GM21381 (cell line): ENCODE results near the gene KLHL2.
A peak's percentile ranks its signal among the peaks of the same experiment; 100 is the strongest.

ENCODE experiments used
- ATAC-seq: cut with Tn5 transposase; IDR thresholded peaks from one replicate; pipeline ENCODE4 v1.9.1; 2021; ENCODE audit warnings: mild to moderate bottlenecking, moderate library complexity; ENCODE audit not compliant: unreplicated experiment

KLHL2 gene

GRCh38 chr4:165286619-165287340 lies 79.4 kb downstream of the KLHL2 start:
- ATAC-seq, result peak; percentile 71

DNA sequence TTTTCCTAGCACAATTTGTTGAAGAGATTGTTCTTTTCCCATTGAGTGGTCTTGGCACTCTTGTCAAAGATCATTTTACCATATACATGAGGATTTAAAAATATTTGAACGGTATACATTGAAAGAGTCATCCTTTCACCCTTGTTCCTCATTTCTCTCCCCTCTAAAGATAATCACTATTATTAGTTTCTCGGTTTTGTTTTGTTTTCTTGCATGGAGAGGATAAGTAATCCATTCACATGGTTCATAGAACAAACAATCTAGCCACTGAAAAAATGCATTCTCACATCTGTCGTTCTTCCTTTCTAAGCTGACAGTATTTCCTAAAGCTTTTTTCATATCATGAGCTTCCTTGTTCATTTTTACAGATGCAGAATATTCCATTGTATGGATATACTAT lies 80.9 kb downstream of the KLHL2 start:
- ATAC-seq, result peak; percentile 66

GRCh38 chr4:165288639-165289422 lies 81.5 kb downstream of the KLHL2 start:
- ATAC-seq, result peak; percentile 34

DNA sequence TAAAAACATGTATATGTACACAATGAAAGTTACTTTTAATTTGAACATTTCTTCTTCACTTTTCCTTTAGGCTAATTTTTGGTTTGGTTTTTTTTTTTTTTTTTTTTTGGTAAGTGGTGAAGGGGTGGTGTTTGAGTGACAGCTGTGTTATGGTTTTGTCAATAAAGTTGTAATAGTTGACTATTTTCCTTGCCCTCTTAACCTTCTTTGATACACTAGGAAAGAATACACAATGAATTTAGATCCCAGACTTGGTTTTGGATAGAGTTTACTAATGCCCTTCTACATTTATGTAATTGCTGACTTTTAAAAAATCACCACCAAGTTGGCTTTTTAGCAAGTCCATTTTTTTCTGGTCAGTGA lies 82.0 kb downstream of the KLHL2 start:
- ATAC-seq, result no peak

DNA sequence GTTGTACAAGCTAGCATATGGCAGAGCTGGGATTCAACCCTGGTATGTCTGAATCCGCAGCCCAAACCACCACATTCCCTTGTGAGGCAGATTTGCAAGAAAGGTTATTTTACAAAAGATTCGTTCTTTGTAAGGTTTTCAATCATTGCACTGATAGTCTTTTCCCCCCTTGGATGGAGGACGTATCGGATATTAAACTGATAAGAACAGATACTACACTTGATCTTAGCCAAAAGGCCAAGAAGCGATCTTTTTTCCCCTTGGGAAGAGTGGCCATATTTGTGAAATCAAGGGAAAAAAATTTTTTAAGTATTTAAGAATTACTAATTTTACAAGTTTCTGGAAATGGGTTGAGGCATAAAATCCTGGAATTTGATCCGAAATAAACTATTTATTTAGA lies 85.7 kb downstream of the KLHL2 start:
- no peak for ATAC-seq

DNA sequence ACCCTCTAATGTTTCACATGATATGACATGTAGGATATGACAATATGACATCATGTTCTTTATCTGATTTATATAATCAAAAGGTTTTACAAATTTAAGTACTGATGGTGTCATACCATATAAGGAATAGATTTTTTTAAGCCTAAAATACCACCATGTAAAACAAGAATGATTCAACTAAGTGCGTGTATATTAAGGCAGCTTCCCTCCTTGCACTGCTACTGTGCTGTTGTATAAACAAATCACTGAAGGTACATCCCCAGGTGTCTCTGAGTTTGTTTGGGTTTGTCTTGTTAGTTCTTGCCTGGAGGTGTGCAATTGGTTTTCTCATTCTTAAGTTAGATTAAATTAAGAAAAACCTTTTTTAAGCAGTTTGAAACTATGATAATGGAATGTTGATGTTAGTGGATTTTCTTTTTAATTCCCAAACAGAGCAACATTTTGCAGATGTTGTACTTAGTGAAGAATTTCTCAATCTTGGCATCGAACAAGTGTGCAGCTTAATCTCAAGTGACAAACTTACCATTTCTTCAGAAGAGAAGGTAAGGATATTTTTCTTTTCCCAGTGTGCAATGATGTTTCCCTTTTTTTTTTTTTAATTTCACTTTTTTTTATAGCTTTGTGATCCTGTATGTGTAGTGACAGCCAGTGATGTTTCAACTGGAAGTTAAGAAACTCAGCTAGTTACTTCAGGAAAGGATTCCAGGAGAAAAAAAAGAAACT lies 86.7 kb downstream of the KLHL2 start:
- ATAC-seq, result no peak

DNA sequence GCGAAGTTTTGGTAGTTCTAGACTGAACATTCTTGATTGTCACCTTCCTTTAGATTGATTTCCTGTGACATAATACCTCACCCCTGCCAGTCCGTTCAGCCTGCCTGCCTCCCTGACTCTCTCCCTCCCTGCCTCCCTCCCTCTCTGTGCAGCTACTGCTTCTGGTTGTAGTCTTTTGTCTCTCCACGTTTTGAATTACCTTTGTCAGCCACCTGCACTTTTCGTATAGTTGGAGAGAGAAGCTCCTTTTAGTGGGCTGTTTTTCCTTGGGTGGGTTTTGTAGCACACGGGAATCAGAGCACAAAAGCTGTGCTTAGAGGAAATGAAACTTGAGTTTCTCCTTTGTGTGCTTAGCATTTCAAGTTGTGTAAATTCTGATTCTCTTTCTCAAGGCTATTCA lies 87.5 kb downstream of the KLHL2 start:
- peak; percentile 95 for ATAC-seq

DNA sequence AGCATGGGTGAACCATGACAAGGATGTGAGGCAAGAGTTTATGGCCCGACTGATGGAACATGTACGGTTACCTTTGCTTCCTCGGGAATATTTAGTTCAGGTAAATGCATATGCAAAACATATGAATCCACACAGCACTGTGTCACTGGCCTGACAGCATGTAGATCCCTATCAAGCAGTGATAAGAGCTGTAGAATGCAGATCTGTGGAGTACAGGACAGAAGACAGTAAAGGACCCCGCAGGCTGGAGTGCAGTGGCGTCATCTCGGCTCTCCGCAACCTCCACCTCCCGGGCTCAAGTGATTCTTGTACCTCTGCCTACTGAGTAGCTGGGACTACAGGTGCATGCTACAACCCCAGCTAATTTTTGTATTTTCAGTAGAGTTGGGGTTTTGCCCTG lies 90.3 kb downstream of the KLHL2 start:
- no peak for ATAC-seq

DNA sequence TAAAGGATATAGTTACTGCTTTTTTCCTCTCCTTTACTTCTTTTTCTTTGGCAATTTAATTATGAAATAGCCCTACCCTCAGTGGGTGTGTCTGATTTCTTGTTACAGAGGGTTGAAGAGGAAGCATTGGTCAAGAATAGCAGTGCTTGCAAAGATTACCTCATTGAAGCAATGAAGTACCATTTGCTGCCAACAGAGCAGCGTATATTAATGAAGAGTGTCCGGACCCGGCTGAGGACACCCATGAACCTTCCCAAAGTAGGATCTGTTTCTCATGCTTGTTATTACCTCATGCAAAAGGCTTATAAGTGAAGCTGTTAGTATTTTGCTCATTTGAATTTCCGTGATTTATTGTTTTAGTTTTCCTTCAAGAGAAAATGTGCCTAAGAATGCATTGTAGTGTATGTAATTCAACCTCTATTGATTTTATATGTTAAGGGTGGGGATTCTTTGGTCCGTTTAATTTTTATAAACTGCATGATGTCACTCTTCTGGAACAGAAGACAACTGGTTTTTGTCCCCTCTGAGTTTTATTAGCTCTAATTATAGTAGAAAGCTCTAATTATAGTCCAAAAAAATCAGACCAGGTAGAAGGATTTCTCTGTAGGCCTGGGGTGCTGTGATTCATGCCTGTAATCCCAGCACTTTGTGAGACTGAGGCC lies 92.2 kb downstream of the KLHL2 start:
- no peak for ATAC-seq

DNA sequence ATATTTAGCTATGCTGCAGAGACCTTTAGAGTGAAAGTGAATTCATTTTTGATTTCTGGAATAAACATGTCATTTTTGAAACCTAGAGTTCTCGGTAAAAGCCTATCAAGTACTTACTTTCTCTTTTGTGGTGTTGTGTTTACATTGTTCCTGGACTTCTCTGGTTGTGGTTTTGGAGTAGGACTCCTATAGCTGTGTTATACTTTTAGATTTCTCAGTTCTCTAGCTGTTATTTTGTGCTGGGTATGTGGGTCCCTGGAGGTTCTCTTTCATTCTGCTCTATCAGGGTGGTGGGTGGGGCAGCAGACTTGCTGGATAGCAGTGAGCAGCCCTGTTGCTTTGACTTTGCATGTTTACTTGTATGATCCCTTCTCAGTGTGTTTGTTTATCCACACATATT lies 94.5 kb downstream of the KLHL2 start:
- ATAC-seq, result peak; percentile 92

DNA sequence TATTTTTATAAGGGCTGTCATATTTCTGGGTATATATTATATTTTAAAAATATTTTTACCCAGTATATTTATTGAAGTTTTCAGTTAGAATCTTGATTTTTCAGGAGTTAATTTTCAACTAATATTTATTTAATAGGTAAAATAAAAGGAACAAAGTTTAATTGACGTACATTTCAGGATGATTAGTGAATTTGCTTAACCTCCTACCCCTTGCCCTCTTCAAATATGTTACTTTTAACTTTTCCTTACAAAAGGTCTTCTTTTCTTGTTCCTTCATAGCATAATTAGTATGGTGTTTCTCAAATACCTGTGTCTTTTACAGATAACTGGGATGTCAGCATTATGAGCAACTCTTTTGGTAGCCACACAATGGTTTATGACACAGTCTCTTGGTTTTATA lies 95.3 kb downstream of the KLHL2 start:
- no peak for ATAC-seq

DNA sequence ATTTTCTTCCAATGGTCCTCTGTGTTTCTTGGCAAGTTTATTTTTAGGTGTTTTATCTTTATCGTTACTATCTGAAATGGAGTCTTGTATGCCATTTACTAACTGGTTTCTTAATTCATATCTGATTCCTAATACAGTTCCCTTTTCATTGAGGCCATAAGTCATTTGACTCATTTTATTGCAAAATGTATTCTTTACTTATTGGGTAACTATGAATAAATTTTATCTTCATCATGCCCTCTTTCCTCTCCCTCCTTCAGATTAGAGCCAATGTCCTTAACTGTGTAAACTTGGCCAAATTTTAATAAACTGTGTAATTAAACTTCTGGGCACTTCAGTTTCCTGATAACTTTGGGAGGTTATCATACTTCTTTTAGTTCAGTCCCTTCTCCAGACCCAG lies 100.8 kb downstream of the KLHL2 start:
- ATAC-seq, result no peak

- no peak for ATAC-seq
Measured at GRCh38 chr4:165308606-165309005, 101.2 kb downstream of the KLHL2 start.

- no peak for ATAC-seq
Measured at GRCh38 chr4:165309456-165309855, 102.1 kb downstream of the KLHL2 start.

- ATAC-seq, result no peak
Measured at GRCh38 chr4:165312506-165312905, 105.1 kb downstream of the KLHL2 start.

DNA sequence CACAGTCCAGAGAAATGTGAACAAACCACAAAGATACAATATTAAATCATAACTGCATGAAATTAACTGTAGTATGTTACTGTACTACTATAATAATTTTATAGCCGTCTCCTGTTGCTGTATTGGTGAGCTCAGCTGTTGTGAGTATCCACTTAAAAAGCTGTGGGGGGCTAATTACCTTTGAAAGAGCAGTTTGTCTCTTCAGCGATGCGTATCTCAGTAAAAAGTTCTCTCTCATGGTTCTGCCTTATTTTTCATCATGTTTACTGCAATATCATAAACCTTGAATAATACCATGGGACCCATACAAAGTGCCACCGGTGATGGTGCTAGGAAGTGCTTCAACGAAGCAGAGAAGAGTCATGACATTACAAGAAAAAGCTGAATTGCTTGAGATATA lies 111.7 kb downstream of the KLHL2 start:
- ATAC-seq, result no peak

DNA sequence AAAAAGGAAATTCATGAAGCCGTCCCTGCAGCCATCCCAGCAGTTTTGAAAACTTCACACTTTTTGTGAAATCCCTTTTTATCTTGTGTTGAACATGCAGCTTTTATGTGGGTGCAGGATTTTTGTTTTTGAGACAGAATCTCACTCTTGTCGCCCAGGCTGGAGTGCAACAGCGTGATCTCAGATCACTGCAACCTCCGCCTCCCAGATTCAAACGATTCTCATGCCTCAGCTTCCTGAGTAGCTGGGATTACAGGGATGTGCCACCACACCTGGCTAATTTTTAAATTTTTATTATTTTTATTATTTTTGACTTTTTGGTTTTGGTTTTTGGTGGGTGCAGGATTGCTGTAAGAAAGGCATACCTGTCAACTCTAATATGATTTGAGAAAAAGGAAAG lies 112.1 kb downstream of the KLHL2 start:
- no peak for ATAC-seq

GRCh38 chr4:165324236-165324917 lies 117.0 kb downstream of the KLHL2 start:
- no peak for ATAC-seq

- no peak for ATAC-seq
Measured at GRCh38 chr4:165324918-165325304, 117.5 kb downstream of the KLHL2 start.

DNA sequence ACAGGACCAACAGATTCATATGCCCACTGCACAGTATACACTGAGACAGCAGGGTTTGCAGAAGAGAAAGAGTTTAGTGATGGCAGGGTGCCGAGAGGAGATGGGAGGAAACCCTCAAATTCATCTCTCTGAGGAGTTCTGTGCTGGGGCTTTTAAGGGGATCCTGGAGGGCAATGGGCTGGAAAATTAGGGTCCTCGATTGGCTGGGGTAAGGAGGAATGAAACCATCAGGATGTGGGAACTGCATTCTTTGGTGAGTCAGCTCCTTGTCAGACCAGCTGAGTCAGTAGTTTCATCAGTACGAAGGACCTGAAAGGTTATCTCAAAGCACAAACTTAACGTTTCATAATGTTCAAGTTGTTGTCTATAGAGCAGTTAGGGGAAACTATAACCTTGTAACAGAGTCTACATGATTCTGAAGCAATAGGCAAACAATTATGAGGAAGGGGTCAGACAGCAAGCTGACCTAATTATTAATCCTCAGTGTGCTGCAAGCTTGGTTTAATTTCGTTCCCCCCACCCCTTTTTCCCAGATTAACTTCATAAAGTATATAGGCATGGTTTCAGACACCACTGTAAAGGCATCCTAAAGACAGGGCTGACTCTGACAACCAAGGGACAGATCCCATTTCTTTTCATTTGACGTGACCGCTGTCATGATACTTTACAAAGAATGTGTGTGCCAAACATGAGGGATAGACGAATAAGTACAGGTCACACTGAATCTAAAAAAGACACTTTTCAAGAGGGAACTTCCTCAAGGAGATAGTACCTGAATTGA lies 118.6 kb downstream of the KLHL2 start:
- no peak for ATAC-seq
